K562 (cell line): ENCODE results near the gene ERRFI1. TPM values are rescaled to one million over a fixed set of nuclear protein-coding genes. Genes with fewer than 3 reads are reported as not detected.
A peak's percentile ranks its signal among the peaks of the same experiment; 100 is the strongest.

Experiments used
- DEAF1 ChIP-seq: fragments of 450-650 bp; formaldehyde crosslinking; IDR thresholded peaks from 2 replicates; pipeline ENCODE4 v1.4.0; 2020; ENCODE audit warnings: mild to moderate bottlenecking, moderate library complexity
- GATA2 ChIP-seq: sonication (generic); formaldehyde crosslinking; IDR thresholded peaks from 2 replicates; pipeline ENCODE4 v1.4.0; 2020; ENCODE audit warnings: mild to moderate bottlenecking, missing genetic modification reagents
- MAX ChIP-seq: sonication (generic); formaldehyde crosslinking; IDR thresholded peaks from 2 replicates; pipeline ENCODE4 v1.9.0; 2022; ENCODE audit warnings: mild to moderate bottlenecking, missing genetic modification reagents
- MCM2 ChIP-seq: fragments of 450-650 bp; IDR thresholded peaks from 2 replicates; pipeline ENCODE4 v1.6.1; 2017; ENCODE audit warnings: low read depth, mild to moderate bottlenecking
- POLR2AphosphoS2 ChIP-seq: IDR thresholded peaks from 2 replicates; pipeline ENCODE4 v1.6.1; 2012; ENCODE audit warnings: low read length, improper control_type of control experiment
- REST ChIP-seq, 2 experiments: fragments of 450-650 bp; formaldehyde crosslinking in 1 of 2; IDR thresholded peaks; 2 replicates each; pipeline versions ENCODE4 v1.4.0 to v1.6.1; 2014 to 2020; ENCODE audit warnings: mild to moderate bottlenecking in 2 of 2, borderline replicate concordance in 1 of 2, low read depth in 1 of 2
- SMAD3 ChIP-seq: fragments of 450-650 bp; formaldehyde crosslinking; conservative IDR thresholded peaks from 2 replicates; pipeline ENCODE4 v1.4.0; 2020; ENCODE audit warnings: mild to moderate bottlenecking
- SMC3 ChIP-seq: conservative IDR thresholded peaks from 2 replicates; pipeline ENCODE4 v1.6.1; 2011; ENCODE audit warnings: low read depth, low read length, improper control_type of control experiment; ENCODE audit not compliant: insufficient read depth
- ZNF282 ChIP-seq: sonication (generic); formaldehyde crosslinking; IDR thresholded peaks from 2 replicates; pipeline ENCODE4 v1.8.1; 2023; ENCODE audit warnings: missing genetic modification reagents
- polyA plus RNA-seq, 8 experiments: library from polyadenylated mRNA; depleted of rRNA in 4 of 8; stranded (reverse) in 5 of 8; unstranded in 3 of 8; fragments of >200 nt; fragmentation: Nextera tagmentation in 2 of 8; fragmentation: Illumina TruSeq in 1 of 8; extraction: Ambion mirVana in 2 of 8; extraction: Trizol in 1 of 8; gene quantifications; 2 replicates each; pipeline versions ENCODE4 v1.2.1 to v1.2.3, GENCODE V29; 2011 to 2014; ENCODE audit warnings: inconsistent platforms in 1 of 8, missing spikeins in 1 of 8
- total RNA-seq, 7 experiments: library from RNA; depleted of rRNA in 6 of 7; stranded (reverse); fragments of >200 nt in 6 of 7; fragmentation: Illumina TruSeq in 2 of 7; extraction: Trizol in 2 of 7; gene quantifications; 2 replicates each; pipeline versions ENCODE4 v1.2.1 to v1.2.3, GENCODE V29; 2011 to 2021; ENCODE audit warnings: low replicate concordance in 1 of 7

The ERRFI1 gene
- total and polyA plus RNA-seq, 9 of the 15 experiments (the other 6 are each of a cell fraction or from before 2014, with no cell fraction given): 0.67 to 4.4 (median 1.1) TPM

- TF ChIP-seq REST (IDR thresholded peaks at IDR 0.05; ENCODE audit: borderline replicate concordance) (peak; percentile 84; the same call in 1 of the 2 replicates), REST (CRISPR knock-in tag; IDR thresholded peaks at IDR 0.05; ENCODE audit: low read depth) (no peak), DEAF1 (peak; percentile 84), ZNF282 (no peak), MCM2 (no peak), SMAD3 (CRISPR knock-in tag) (no peak), GATA2 (CRISPR knock-in tag) (peak; percentile 100), MAX (CRISPR knock-in tag) (no peak), POLR2AphosphoS2 (no peak), SMC3 (peak; percentile 81)
Measured at GRCh38 chr1:8015036-8015808, 10.9 kb downstream of the ERRFI1 start (continued).
